Transverse colon (tissue), 4 donors: ENCODE data around the gene HERPUD1.

Experiments
- EP300 ChIP-seq: sonication (generic); formaldehyde crosslinking; IDR thresholded peaks from one replicate; pipeline ENCODE4 v1.6.1; 2017; ENCODE audit warnings: antibody characterized with exemption, low read depth
- POLR2A ChIP-seq: fragments of 450-650 bp; IDR thresholded peaks from one replicate; pipeline ENCODE4 v1.6.1; 2016; ENCODE audit warnings: antibody characterized with exemption, mild to moderate bottlenecking, moderate library complexity
- POLR2AphosphoS5 ChIP-seq, 3 donors: sonication (generic); formaldehyde crosslinking; IDR thresholded peaks; one replicate each; pipeline ENCODE4 v1.6.1; 2016; ENCODE audit warnings: antibody characterized with exemption in 3 of 3
- TF ChIP-seq, protein P1 (sequence below), 5 experiments: fragments of 200-600 bp in 3 of 5; fragments of 450-650 bp in 2 of 5; sonication (generic) in 3 of 5; IDR thresholded peaks; 1 replicate in 2 of 5; 2 replicates in 3 of 5; pipeline ENCODE4 v1.5.1; 2016 to 2017; ENCODE audit warnings: antibody characterized with exemption in 5 of 5, inconsistent platforms in 3 of 5, mild to moderate bottlenecking in 2 of 5, moderate library complexity in 1 of 5

DNA sequence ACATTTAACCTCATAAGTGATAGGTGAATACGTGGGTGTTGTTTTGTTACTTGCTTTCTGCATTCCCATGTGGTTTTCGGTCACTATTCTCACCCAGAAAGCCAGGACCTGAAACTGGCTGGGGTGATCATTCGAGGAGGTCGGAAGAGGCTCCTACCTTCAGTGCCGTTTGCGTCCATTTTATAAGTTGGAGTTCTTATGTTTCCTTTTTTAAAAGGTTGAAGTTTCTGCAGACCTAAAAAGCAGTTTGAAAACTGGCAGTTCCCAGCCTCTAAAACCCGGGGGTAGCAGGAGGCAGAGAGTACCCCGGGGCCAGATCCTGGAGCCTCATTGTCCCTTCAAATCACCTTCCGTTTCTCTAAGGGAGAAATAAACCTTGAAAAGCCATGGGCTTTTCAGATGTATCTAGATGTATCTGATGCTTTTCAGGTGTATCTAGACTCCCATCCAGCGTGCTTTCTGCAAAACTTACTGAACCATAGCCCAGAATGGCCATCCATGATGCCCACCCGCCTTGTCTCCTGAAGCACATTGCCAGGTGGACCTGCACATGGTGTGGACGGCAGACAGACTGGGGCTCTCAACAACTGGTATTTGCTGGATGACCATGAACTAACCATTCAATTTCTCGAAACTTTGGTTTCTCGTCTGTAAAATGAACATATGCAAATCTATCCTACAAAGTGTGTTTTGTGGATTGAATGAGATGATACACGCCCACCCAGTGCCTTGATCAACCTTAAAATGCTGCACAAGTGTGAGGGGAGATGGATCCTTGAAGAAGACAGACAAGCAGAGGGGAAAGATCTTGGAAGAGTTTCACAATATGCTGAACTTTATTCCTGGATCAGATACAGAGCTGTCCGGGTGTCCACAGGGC lies 58.7 kb downstream of the HERPUD1 start:
- TF ChIP-seq, protein P1, sequence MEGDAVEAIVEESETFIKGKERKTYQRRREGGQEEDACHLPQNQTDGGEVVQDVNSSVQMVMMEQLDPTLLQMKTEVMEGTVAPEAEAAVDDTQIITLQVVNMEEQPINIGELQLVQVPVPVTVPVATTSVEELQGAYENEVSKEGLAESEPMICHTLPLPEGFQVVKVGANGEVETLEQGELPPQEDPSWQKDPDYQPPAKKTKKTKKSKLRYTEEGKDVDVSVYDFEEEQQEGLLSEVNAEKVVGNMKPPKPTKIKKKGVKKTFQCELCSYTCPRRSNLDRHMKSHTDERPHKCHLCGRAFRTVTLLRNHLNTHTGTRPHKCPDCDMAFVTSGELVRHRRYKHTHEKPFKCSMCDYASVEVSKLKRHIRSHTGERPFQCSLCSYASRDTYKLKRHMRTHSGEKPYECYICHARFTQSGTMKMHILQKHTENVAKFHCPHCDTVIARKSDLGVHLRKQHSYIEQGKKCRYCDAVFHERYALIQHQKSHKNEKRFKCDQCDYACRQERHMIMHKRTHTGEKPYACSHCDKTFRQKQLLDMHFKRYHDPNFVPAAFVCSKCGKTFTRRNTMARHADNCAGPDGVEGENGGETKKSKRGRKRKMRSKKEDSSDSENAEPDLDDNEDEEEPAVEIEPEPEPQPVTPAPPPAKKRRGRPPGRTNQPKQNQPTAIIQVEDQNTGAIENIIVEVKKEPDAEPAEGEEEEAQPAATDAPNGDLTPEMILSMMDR (IDR thresholded peaks at IDR 0.05) = no peak
- TF ChIP-seq POLR2A (no peak), EP300 (no peak), POLR2AphosphoS5 (IDR thresholded peaks at IDR 0.05) (no peak)
